Activated T-helper 17 cell treated with anti-CD3 and anti-CD28 coated beads, Interleukin-2, amount 50 U/mL, for 72 hours (primary cell): ENCODE data around the gene CTDP1. TPM values are rescaled to one million over a fixed set of nuclear protein-coding genes. Genes with fewer than 3 reads are reported as not detected.

Source experiments
- ATAC-seq: fragments of 150-1000 bp; cut with Tn5 transposase; replicated peaks from 2 replicates; pipeline ENCODE4 v1.10.0; 2021; ENCODE audit warnings: mild to moderate bottlenecking, moderate library complexity
- H3K27ac Mint-ChIP-seq: one replicate; pipeline ENCODE4 v1.8.0; 2022; ENCODE audit warnings: mixed read lengths
- H3K27me3 Mint-ChIP-seq: one replicate; pipeline ENCODE4 v1.8.0; 2022; ENCODE audit warnings: mixed read lengths
- H3K36me3 Mint-ChIP-seq: one replicate; pipeline ENCODE4 v1.8.0; 2022; ENCODE audit warnings: low read depth, mild to moderate bottlenecking, mixed read lengths
- H3K4me1 Mint-ChIP-seq: one replicate; pipeline ENCODE4 v1.8.0; 2022; ENCODE audit warnings: mixed read lengths
- H3K4me3 Mint-ChIP-seq: one replicate; pipeline ENCODE4 v1.8.0; 2022; ENCODE audit warnings: mild to moderate bottlenecking, mixed read lengths
- H3K9me3 Mint-ChIP-seq: one replicate; pipeline ENCODE4 v1.8.0; 2022; ENCODE audit warnings: mixed read lengths
- total RNA-seq, 2 donors: library from RNA; stranded (reverse); gene quantifications; one replicate each; pipeline ENCODE4 v1.2.3, GENCODE V29; 2022

CTDP1 gene
- total RNA-seq, 2 donors from 2014 or later: 38.8 to 48.5 TPM

- Mint-ChIP-seq H3K9me3 (no peaks in the 10 kb centered on the region), H3K27ac (no peak overlapping the region), H3K4me3 (no peak overlapping the region), H3K36me3 (no peaks in the 10 kb centered on the region), H3K4me1 (no peaks in the 10 kb centered on the region), H3K27me3 (peaks cover 7% of the 10 kb centered on the region)
- ATAC-seq: no peak
These were observed 100.9 kb downstream of the CTDP1 start for GRCh38 chr18:79780547-79780946.

GRCh38 chr18:79781331-79781941, 101.8 kb downstream of the CTDP1 start:
- peaks cover 7% of the 10 kb centered on the region for H3K27me3 Mint-ChIP-seq
- no peak for ATAC-seq
- no peaks in the 10 kb centered on the region for H3K4me1 Mint-ChIP-seq
- H3K9me3 Mint-ChIP-seq: no peaks in the 10 kb centered on the region
- no peak overlapping the region for H3K27ac Mint-ChIP-seq
- no peak overlapping the region for H3K4me3 Mint-ChIP-seq
- H3K36me3 Mint-ChIP-seq: no peaks in the 10 kb centered on the region

- no peaks in the 10 kb centered on the region for H3K4me1 Mint-ChIP-seq
- peaks cover 10% of the 10 kb centered on the region for H3K27me3 Mint-ChIP-seq
- no peak overlapping the region for H3K27ac Mint-ChIP-seq
- no peaks in the 10 kb centered on the region for H3K36me3 Mint-ChIP-seq
- ATAC-seq: no peak
- no peaks in the 10 kb centered on the region for H3K9me3 Mint-ChIP-seq
- no peak overlapping the region for H3K4me3 Mint-ChIP-seq
These were observed 103.1 kb downstream of the CTDP1 start for GRCh38 chr18:79782566-79783308.

GRCh38 chr18:79784071-79784913, 104.7 kb downstream of the CTDP1 start:
- Mint-ChIP-seq H3K27me3 (peaks cover 13% of the 10 kb centered on the region), H3K4me1 (no peaks in the 10 kb centered on the region), H3K9me3 (no peaks in the 10 kb centered on the region), H3K36me3 (no peaks in the 10 kb centered on the region), H3K4me3 (no peak overlapping the region), H3K27ac (no peak overlapping the region)
- no peak for ATAC-seq

GRCh38 chr18:79784965-79785770, 105.6 kb downstream of the CTDP1 start:
- no peaks in the 10 kb centered on the region for H3K36me3 Mint-ChIP-seq
- H3K27me3 Mint-ChIP-seq: peaks cover 15% of the 10 kb centered on the region
- no peak overlapping the region for H3K4me3 Mint-ChIP-seq
- ATAC-seq: no peak
- no peaks in the 10 kb centered on the region for H3K9me3 Mint-ChIP-seq
- no peaks in the 10 kb centered on the region for H3K4me1 Mint-ChIP-seq
- H3K27ac Mint-ChIP-seq: no peak overlapping the region

GRCh38 chr18:79785831-79786230, 106.2 kb downstream of the CTDP1 start:
- no peak overlapping the region for H3K4me3 Mint-ChIP-seq

GRCh38 chr18:79786304-79786703, 106.7 kb downstream of the CTDP1 start:
- H3K9me3 Mint-ChIP-seq: no peaks in the 10 kb centered on the region
- peaks cover 25% of the 10 kb centered on the region for H3K27me3 Mint-ChIP-seq
- H3K4me3 Mint-ChIP-seq: no peak overlapping the region
- no peak overlapping the region for H3K27ac Mint-ChIP-seq
- peaks cover under 1% of the 10 kb centered on the region for H3K4me1 Mint-ChIP-seq
- ATAC-seq: no peak
- H3K36me3 Mint-ChIP-seq: no peaks in the 10 kb centered on the region

More at GRCh38 chr18:79785831-79786230, 106.2 kb downstream of the CTDP1 start:
- Mint-ChIP-seq H3K36me3 (no peaks in the 10 kb centered on the region), H3K4me1 (no peaks in the 10 kb centered on the region), H3K27ac (no peak overlapping the region), H3K27me3 (peaks cover 21% of the 10 kb centered on the region), H3K9me3 (no peaks in the 10 kb centered on the region)
- no peak for ATAC-seq

GRCh38 chr18:79786786-79787526, 107.4 kb downstream of the CTDP1 start:
- Mint-ChIP-seq H3K4me3 (no peak overlapping the region), H3K4me1 (peaks cover 4% of the 10 kb centered on the region), H3K9me3 (no peaks in the 10 kb centered on the region), H3K36me3 (no peaks in the 10 kb centered on the region), H3K27me3 (peaks cover 31% of the 10 kb centered on the region), H3K27ac (no peak overlapping the region)
- ATAC-seq: no peak

GRCh38 chr18:79787527-79787864, 107.9 kb downstream of the CTDP1 start:
- H3K27ac Mint-ChIP-seq: no peak overlapping the region
- peaks cover 4% of the 10 kb centered on the region for H3K4me1 Mint-ChIP-seq
- H3K9me3 Mint-ChIP-seq: no peaks in the 10 kb centered on the region
- peaks cover 36% of the 10 kb centered on the region for H3K27me3 Mint-ChIP-seq
- H3K4me3 Mint-ChIP-seq: no peak overlapping the region
- ATAC-seq: no peak
- H3K36me3 Mint-ChIP-seq: no peaks in the 10 kb centered on the region

- Mint-ChIP-seq H3K36me3 (no peaks in the 10 kb centered on the region), H3K4me1 (peaks cover 4% of the 10 kb centered on the region), H3K27me3 (peaks cover 41% of the 10 kb centered on the region), H3K4me3 (no peak overlapping the region), H3K9me3 (no peaks in the 10 kb centered on the region), H3K27ac (no peak overlapping the region)
- ATAC-seq: no peak
These were observed 108.5 kb downstream of the CTDP1 start for GRCh38 chr18:79787865-79788733.

GRCh38 chr18:79788734-79789085, 109.1 kb downstream of the CTDP1 start:
- no peaks in the 10 kb centered on the region for H3K9me3 Mint-ChIP-seq
- no peaks in the 10 kb centered on the region for H3K36me3 Mint-ChIP-seq
- H3K27me3 Mint-ChIP-seq: peaks cover 44% of the 10 kb centered on the region
- H3K4me3 Mint-ChIP-seq: no peak overlapping the region
- no peak overlapping the region for H3K27ac Mint-ChIP-seq
- peaks cover 4% of the 10 kb centered on the region for H3K4me1 Mint-ChIP-seq
- no peak for ATAC-seq

- Mint-ChIP-seq H3K27me3 (peaks cover 41% of the 10 kb centered on the region), H3K4me1 (peaks cover 4% of the 10 kb centered on the region), H3K4me3 (no peak overlapping the region), H3K27ac (no peak overlapping the region), H3K9me3 (no peaks in the 10 kb centered on the region), H3K36me3 (no peaks in the 10 kb centered on the region)
- ATAC-seq: no peak
These were observed 109.7 kb downstream of the CTDP1 start for GRCh38 chr18:79789091-79789891.
